WTC11 (cell line): ENCODE results near the gene TIMM50. TPM values are rescaled to one million over a fixed set of nuclear protein-coding genes. Genes with fewer than 3 reads are reported as not detected.

Experiments used
- ATAC-seq: fragments of 200-7000 bp; cut with Tn5 transposase; 2 replicates; pipeline ENCODE4 v1.10.0; 2021; ENCODE audit warnings: mild to moderate bottlenecking, moderate library complexity
- CTCF ChIA-PET: fragments of 300-600 bp; sonication (Branson Sonifier 250); formaldehyde crosslinking; loops from one replicate; lab custom pipeline; 2021; ENCODE audit warnings: antibody characterized with exemption; lab: Charles Lee
- POLR2A ChIA-PET: fragments of 350-600 bp; sonication (Branson Sonifier 250); formaldehyde crosslinking; loops from one replicate; lab custom pipeline; 2021; ENCODE audit warnings: antibody characterized with exemption; lab: Charles Lee
- DNase-seq: peaks from one replicate; pipeline ENCODE4 v3.0.0; 2021; ENCODE audit warnings: low spot score
- H3K27ac Mint-ChIP-seq: 2 replicates; pipeline ENCODE4 v1.8.0; 2021; ENCODE audit warnings: mixed read lengths
- H3K27me3 Mint-ChIP-seq: 2 replicates; pipeline ENCODE4 v1.8.0; 2021; ENCODE audit warnings: low read depth, mild to moderate bottlenecking, moderate library complexity, mixed read lengths
- H3K36me3 Mint-ChIP-seq: 2 replicates; pipeline ENCODE4 v1.8.0; 2021; ENCODE audit warnings: mixed read lengths
- H3K4me1 Mint-ChIP-seq: 2 replicates; pipeline ENCODE4 v1.8.0; 2022; ENCODE audit warnings: mixed read lengths
- H3K4me3 Mint-ChIP-seq: 2 replicates; pipeline ENCODE4 v1.8.0; 2021; ENCODE audit warnings: mild to moderate bottlenecking, moderate library complexity, mixed read lengths
- H3K9me3 Mint-ChIP-seq: 2 replicates; pipeline ENCODE4 v1.8.0; 2021; ENCODE audit warnings: mixed read lengths
- ATF1 ChIP-seq: sonication (generic); formaldehyde crosslinking; IDR thresholded peaks from 2 replicates; pipeline ENCODE4 v1.8.1; 2023; ENCODE audit warnings: mild to moderate bottlenecking, moderate library complexity, missing genetic modification reagents
- CREM ChIP-seq: sonication (generic); formaldehyde crosslinking; IDR thresholded peaks from 2 replicates; pipeline ENCODE4 v1.8.1; 2022; ENCODE audit warnings: mild to moderate bottlenecking, missing genetic modification reagents, moderate library complexity
- E2F1 ChIP-seq: sonication (generic); formaldehyde crosslinking; IDR thresholded peaks from 2 replicates; pipeline ENCODE4 v1.8.0; 2022; ENCODE audit warnings: mild to moderate bottlenecking, missing genetic modification reagents
- ETV6 ChIP-seq: sonication (generic); formaldehyde crosslinking; IDR thresholded peaks from 2 replicates; pipeline ENCODE4 v1.8.1; 2022; ENCODE audit warnings: mild to moderate bottlenecking, missing genetic modification reagents
- GRHL2 ChIP-seq: fragments of 250-450 bp; sonication (Bioruptor Pico); IDR thresholded peaks from 2 replicates; pipeline ENCODE4 v1.8.0; 2022; ENCODE audit warnings: mild to moderate bottlenecking, moderate library complexity; ENCODE audit not compliant: insufficient replicate concordance, severe bottlenecking
- IRF2 ChIP-seq: sonication (generic); formaldehyde crosslinking; IDR thresholded peaks from 2 replicates; pipeline ENCODE4 v1.8.0; 2022; ENCODE audit warnings: low read depth, missing genetic modification reagents, borderline replicate concordance
- JAZF1 ChIP-seq: fragments of 250-450 bp; sonication (Bioruptor Pico); IDR thresholded peaks from 2 replicates; pipeline ENCODE4 v1.9.0; 2021; ENCODE audit warnings: moderate library complexity, mild to moderate bottlenecking, inconsistent platforms
- OVOL2 ChIP-seq: fragments of 250-450 bp; sonication (Bioruptor Pico); IDR thresholded peaks from 2 replicates; pipeline ENCODE4 v1.9.0; 2021; ENCODE audit warnings: mild to moderate bottlenecking, borderline replicate concordance
- RORB ChIP-seq: fragments of 250-450 bp; sonication (Bioruptor Pico); IDR thresholded peaks from 2 replicates; pipeline ENCODE4 v1.9.0; 2021; ENCODE audit warnings: mild to moderate bottlenecking
- STAT6 ChIP-seq: sonication (generic); formaldehyde crosslinking; conservative IDR thresholded peaks from 2 replicates; pipeline ENCODE4 v1.8.1; 2023; ENCODE audit warnings: mild to moderate bottlenecking, low read depth, missing genetic modification reagents, moderate library complexity
- TEAD4 ChIP-seq: sonication (generic); formaldehyde crosslinking; IDR thresholded peaks from 2 replicates; pipeline ENCODE4 v1.8.0; 2022; ENCODE audit warnings: mild to moderate bottlenecking, missing genetic modification reagents
- ZNF121 ChIP-seq: sonication (generic); formaldehyde crosslinking; IDR thresholded peaks from 2 replicates; pipeline ENCODE4 v1.8.0; 2023; ENCODE audit warnings: missing genetic modification reagents
- ZNF219 ChIP-seq: sonication (generic); formaldehyde crosslinking; IDR thresholded peaks from 2 replicates; pipeline ENCODE4 v1.8.0; 2023; ENCODE audit warnings: missing genetic modification reagents, mild to moderate bottlenecking, borderline replicate concordance
- ZNF416 ChIP-seq: fragments of 250-450 bp; sonication (Bioruptor Pico); IDR thresholded peaks from 2 replicates; pipeline ENCODE4 v1.9.0; 2021; ENCODE audit warnings: mild to moderate bottlenecking, inconsistent platforms
- total RNA-seq: library from RNA; stranded (reverse); gene quantifications from 3 replicates; pipeline ENCODE4 v1.2.3, GENCODE V29; 2021
- TF ChIP-seq, protein P1 (sequence below): sonication (generic); formaldehyde crosslinking; IDR thresholded peaks from 2 replicates; pipeline ENCODE4 v1.8.0; 2022; ENCODE audit warnings: missing genetic modification reagents
- TF ChIP-seq, protein P2 (sequence below): sonication (generic); formaldehyde crosslinking; IDR thresholded peaks from 2 replicates; pipeline ENCODE4 v1.8.1; 2022; ENCODE audit warnings: mild to moderate bottlenecking, moderate library complexity, missing genetic modification reagents
- TF ChIP-seq, protein P3 (sequence below): sonication (generic); formaldehyde crosslinking; IDR thresholded peaks from 2 replicates; pipeline ENCODE4 v1.8.0; 2023; ENCODE audit warnings: missing genetic modification reagents, mild to moderate bottlenecking, borderline replicate concordance

The TIMM50 gene
- total RNA-seq, 1 experiment from 2014 or later: 154 TPM

GRCh38 chr19:39473443-39473960, 7.1 kb upstream of the TIMM50 start:
- DNase-seq: no peak
- Mint-ChIP-seq H3K27ac (no peak overlapping the region), H3K4me3 (no peak overlapping the region), H3K36me3 (peaks cover 53% of the 10 kb centered on the region), H3K27me3 (no peaks in the 10 kb centered on the region), H3K4me1 (peaks cover 3% of the 10 kb centered on the region; the same call in 1 of the 2 replicates), H3K9me3 (no peaks in the 10 kb centered on the region)
- ChIA-PET POLR2A (interaction anchor here (0.8 to 1.6 kb wide), 3 partner anchors 25 to 59 kb away, joined by 3 to 5 read pairs (median 3); partner anchors contain the start of genes DLL3 and EID2B), CTCF (interaction anchor here (0.5 to 3.9 kb wide), 38 partner anchors 10 to 1715 kb away, joined by 3 to 66 read pairs (median 6); partner anchors contain the start of genes DLL3, EID2, EID2B and MED29)
- TF ChIP-seq, protein P1, sequence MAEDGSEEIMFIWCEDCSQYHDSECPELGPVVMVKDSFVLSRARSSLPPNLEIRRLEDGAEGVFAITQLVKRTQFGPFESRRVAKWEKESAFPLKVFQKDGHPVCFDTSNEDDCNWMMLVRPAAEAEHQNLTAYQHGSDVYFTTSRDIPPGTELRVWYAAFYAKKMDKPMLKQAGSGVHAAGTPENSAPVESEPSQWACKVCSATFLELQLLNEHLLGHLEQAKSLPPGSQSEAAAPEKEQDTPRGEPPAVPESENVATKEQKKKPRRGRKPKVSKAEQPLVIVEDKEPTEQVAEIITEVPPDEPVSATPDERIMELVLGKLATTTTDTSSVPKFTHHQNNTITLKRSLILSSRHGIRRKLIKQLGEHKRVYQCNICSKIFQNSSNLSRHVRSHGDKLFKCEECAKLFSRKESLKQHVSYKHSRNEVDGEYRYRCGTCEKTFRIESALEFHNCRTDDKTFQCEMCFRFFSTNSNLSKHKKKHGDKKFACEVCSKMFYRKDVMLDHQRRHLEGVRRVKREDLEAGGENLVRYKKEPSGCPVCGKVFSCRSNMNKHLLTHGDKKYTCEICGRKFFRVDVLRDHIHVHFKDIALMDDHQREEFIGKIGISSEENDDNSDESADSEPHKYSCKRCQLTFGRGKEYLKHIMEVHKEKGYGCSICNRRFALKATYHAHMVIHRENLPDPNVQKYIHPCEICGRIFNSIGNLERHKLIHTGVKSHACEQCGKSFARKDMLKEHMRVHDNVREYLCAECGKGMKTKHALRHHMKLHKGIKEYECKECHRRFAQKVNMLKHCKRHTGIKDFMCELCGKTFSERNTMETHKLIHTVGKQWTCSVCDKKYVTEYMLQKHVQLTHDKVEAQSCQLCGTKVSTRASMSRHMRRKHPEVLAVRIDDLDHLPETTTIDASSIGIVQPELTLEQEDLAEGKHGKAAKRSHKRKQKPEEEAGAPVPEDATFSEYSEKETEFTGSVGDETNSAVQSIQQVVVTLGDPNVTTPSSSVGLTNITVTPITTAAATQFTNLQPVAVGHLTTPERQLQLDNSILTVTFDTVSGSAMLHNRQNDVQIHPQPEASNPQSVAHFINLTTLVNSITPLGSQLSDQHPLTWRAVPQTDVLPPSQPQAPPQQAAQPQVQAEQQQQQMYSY (CRISPR knock-in tag): no peak
- TF ChIP-seq STAT6 (CRISPR knock-in tag) (no peak), TEAD4 (CRISPR knock-in tag) (no peak), ETV6 (CRISPR knock-in tag) (no peak), IRF2 (no peak), OVOL2 (CRISPR knock-in tag) (no peak), E2F1 (CRISPR knock-in tag) (no peak), JAZF1 (no peak), RORB (CRISPR knock-in tag) (no peak), ATF1 (CRISPR knock-in tag) (no peak), ZNF219 (CRISPR knock-in tag) (no peak), CREM (CRISPR knock-in tag) (no peak), ZNF121 (no peak), GRHL2 (CRISPR knock-in tag) (no peak), ZNF416 (CRISPR knock-in tag) (no peak)
- TF ChIP-seq, protein P2, sequence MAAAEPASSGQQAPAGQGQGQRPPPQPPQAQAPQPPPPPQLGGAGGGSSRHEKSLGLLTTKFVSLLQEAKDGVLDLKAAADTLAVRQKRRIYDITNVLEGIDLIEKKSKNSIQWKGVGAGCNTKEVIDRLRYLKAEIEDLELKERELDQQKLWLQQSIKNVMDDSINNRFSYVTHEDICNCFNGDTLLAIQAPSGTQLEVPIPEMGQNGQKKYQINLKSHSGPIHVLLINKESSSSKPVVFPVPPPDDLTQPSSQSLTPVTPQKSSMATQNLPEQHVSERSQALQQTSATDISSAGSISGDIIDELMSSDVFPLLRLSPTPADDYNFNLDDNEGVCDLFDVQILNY: no peak
- TF ChIP-seq, protein P3, sequence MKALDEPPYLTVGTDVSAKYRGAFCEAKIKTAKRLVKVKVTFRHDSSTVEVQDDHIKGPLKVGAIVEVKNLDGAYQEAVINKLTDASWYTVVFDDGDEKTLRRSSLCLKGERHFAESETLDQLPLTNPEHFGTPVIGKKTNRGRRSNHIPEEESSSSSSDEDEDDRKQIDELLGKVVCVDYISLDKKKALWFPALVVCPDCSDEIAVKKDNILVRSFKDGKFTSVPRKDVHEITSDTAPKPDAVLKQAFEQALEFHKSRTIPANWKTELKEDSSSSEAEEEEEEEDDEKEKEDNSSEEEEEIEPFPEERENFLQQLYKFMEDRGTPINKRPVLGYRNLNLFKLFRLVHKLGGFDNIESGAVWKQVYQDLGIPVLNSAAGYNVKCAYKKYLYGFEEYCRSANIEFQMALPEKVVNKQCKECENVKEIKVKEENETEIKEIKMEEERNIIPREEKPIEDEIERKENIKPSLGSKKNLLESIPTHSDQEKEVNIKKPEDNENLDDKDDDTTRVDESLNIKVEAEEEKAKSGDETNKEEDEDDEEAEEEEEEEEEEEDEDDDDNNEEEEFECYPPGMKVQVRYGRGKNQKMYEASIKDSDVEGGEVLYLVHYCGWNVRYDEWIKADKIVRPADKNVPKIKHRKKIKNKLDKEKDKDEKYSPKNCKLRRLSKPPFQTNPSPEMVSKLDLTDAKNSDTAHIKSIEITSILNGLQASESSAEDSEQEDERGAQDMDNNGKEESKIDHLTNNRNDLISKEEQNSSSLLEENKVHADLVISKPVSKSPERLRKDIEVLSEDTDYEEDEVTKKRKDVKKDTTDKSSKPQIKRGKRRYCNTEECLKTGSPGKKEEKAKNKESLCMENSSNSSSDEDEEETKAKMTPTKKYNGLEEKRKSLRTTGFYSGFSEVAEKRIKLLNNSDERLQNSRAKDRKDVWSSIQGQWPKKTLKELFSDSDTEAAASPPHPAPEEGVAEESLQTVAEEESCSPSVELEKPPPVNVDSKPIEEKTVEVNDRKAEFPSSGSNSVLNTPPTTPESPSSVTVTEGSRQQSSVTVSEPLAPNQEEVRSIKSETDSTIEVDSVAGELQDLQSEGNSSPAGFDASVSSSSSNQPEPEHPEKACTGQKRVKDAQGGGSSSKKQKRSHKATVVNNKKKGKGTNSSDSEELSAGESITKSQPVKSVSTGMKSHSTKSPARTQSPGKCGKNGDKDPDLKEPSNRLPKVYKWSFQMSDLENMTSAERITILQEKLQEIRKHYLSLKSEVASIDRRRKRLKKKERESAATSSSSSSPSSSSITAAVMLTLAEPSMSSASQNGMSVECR (CRISPR knock-in tag): no peak
- no peak for ATAC-seq
